Upper lobe of left lung (tissue), 6 donors: Measurements from ENCODE around the gene NUDT12. TPM values are rescaled to one million over a fixed set of nuclear protein-coding genes. Genes with fewer than 3 reads are reported as not detected.

Experiments used
- ATAC-seq, 2 donors: fragments of 200-7000 bp; cut with Tn5 transposase; one replicate each; pipeline ENCODE4 v1.9.1; 2022; ENCODE audit warnings: mild to moderate bottlenecking in 2 of 2, moderate library complexity in 2 of 2; ENCODE audit not compliant: low FRiP score in 2 of 2
- DNase-seq, 2 donors: peaks; one replicate each; pipeline ENCODE4 v3.0.0-alpha.2; 2019 to 2020
- H3K27ac ChIP-seq, 4 donors: fragments of 200-600 bp; sonication (generic); one replicate each; pipeline ENCODE4 v1.5.1; 2016 to 2019
- H3K27me3 ChIP-seq, 4 donors: fragments of 200-600 bp; sonication (generic); one replicate each; pipeline ENCODE4 v1.5.1; 2017 to 2019
- H3K36me3 ChIP-seq, 4 donors: fragments of 200-600 bp; sonication (generic); one replicate each; pipeline ENCODE4 v1.5.1; 2016 to 2019
- H3K4me1 ChIP-seq, 4 donors: fragments of 200-600 bp; sonication (generic); one replicate each; pipeline ENCODE4 v1.5.1; 2018 to 2019
- H3K4me3 ChIP-seq, 4 donors: fragments of 200-600 bp; sonication (generic); one replicate each; pipeline ENCODE4 v1.5.1; 2017 to 2019; ENCODE audit warnings: mild to moderate bottlenecking in 2 of 4, moderate library complexity in 1 of 4
- H3K9me3 ChIP-seq, 4 donors: fragments of 200-600 bp; sonication (generic); one replicate each; pipeline ENCODE4 v1.5.1; 2018 to 2019
- EP300 ChIP-seq, 4 donors: sonication (generic); formaldehyde crosslinking; IDR thresholded peaks; one replicate each; pipeline ENCODE4 v1.5.1; 2017; ENCODE audit warnings: antibody characterized with exemption in 4 of 4, control low read depth in 2 of 4
- POLR2A ChIP-seq, 4 donors: fragments of 450-650 bp; IDR thresholded peaks; one replicate each; pipeline ENCODE4 v1.5.1; 2016 to 2017; ENCODE audit warnings: antibody characterized with exemption in 4 of 4, mild to moderate bottlenecking in 2 of 4
- POLR2AphosphoS5 ChIP-seq, 2 donors: sonication (generic); formaldehyde crosslinking; IDR thresholded peaks; one replicate each; pipeline ENCODE4 v1.5.1; 2017; ENCODE audit warnings: antibody characterized with exemption in 2 of 2
- WGBS, 2 donors: methylation state at CpG; one replicate each; pipeline ENCODE4 v1.1.5; 2017 to 2018; 5-methylcytosine and 5-hydroxymethylcytosine counted together
- total RNA-seq, 6 donors: library from RNA; depleted of rRNA in 4 of 6; stranded (reverse); fragments of >200 nt in 4 of 6; gene quantifications; one replicate each; pipeline versions ENCODE4 v1.1.0 to v1.2.1, GENCODE V29; 2016 to 2021
- TF ChIP-seq, protein P1 (sequence below), 6 experiments: fragments of 450-650 bp in 4 of 6; fragments of 200-600 bp in 2 of 6; sonication (generic) in 2 of 6; IDR thresholded peaks; one replicate each; pipeline ENCODE4 v1.5.1; 2016 to 2019; ENCODE audit warnings: antibody characterized with exemption in 6 of 6
- donor health status: DM: no; HTN: no; CAD: no; lungs with moderate emphysema.
- donor health status: DM: no; HTN: yes; CAD: no; lungs with severe emphysema.

Gene NUDT12
- total RNA-seq, 6 donors from 2014 or later = 3.2 to 25.1 (median 12.4) TPM

DNA sequence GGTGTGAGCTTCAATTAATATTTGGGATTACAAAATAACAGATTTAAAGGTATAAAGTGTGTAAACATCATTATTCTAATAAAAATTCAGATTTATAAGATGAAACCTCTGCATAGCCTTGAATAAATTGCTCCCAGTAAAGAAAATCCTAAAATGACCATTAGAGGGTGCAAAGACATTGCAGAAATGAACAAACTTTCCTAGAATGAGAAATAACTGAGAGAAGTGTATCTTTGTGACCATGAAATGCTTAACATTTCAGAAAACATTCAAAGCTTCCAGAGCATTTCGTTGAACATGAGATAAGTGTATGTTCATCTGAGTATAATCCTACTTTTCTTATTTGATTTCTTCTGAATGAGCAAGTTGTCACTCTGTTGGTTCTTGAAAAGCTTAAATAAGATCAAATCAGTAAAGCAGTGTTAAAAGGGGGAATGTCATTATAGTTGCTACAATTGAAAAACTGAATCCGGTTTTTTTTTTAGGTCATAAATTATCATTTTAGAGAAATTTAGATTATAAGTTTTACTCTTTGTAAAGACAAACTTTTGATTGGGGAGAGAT lies 24.7 kb upstream of the NUDT12 start:
- TF ChIP-seq POLR2AphosphoS5 (IDR thresholded peaks at IDR 0.05) (no peak), POLR2A (IDR thresholded peaks at IDR 0.05) (no peak), EP300 (IDR thresholded peaks at IDR 0.05) (no peak)
- TF ChIP-seq, protein P1, sequence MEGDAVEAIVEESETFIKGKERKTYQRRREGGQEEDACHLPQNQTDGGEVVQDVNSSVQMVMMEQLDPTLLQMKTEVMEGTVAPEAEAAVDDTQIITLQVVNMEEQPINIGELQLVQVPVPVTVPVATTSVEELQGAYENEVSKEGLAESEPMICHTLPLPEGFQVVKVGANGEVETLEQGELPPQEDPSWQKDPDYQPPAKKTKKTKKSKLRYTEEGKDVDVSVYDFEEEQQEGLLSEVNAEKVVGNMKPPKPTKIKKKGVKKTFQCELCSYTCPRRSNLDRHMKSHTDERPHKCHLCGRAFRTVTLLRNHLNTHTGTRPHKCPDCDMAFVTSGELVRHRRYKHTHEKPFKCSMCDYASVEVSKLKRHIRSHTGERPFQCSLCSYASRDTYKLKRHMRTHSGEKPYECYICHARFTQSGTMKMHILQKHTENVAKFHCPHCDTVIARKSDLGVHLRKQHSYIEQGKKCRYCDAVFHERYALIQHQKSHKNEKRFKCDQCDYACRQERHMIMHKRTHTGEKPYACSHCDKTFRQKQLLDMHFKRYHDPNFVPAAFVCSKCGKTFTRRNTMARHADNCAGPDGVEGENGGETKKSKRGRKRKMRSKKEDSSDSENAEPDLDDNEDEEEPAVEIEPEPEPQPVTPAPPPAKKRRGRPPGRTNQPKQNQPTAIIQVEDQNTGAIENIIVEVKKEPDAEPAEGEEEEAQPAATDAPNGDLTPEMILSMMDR (IDR thresholded peaks at IDR 0.05) = peak in 2 of 6 experiments; percentile 15
- no peaks in the 10 kb centered on the region for H3K4me1 ChIP-seq
- H3K27me3 ChIP-seq = no peaks in the 10 kb centered on the region
- H3K4me3 ChIP-seq = no peak overlapping the region
- DNase-seq (no peak), ATAC-seq (no peak)
- no peak overlapping the region for H3K27ac ChIP-seq
- WGBS, 2 donors = 27 to 30% methylated on average over 2 of the region's 2 CpGs
- no peaks in the 10 kb centered on the region for H3K36me3 ChIP-seq
- H3K9me3 ChIP-seq = no peaks in the 10 kb centered on the region

DNA sequence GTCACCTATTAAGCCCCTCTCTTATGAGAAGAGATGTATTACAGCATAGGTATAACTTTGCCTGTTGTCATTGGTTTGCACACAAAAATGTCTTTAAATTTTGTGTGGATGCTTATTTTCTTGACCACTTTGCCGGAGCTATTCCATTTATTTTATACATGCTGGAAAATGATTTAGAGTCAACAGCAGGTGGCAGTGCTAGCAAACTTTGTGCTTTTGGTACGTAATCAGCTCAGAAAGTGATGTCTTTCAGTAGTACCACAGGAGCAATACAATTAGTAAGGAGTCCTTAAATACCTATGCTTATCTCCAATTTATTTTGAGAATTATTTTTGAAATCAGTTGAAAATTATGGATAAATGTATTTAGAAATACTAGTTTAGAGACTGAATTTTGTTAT lies 19.8 kb upstream of the NUDT12 start:
- no peak overlapping the region for H3K4me3 ChIP-seq
- 17 to 23% methylated on average over 2 of the region's 2 CpGs for WGBS, 2 donors
- ATAC-seq (peak in 1 of 2 donors; percentile 46), DNase-seq (no peak)
- H3K27ac ChIP-seq = no peak overlapping the region
- no peaks in the 10 kb centered on the region for H3K27me3 ChIP-seq
- no peak for TF ChIP-seq EP300 (IDR thresholded peaks at IDR 0.05)
- TF ChIP-seq, protein P1 (IDR thresholded peaks at IDR 0.05) = peak in 5 of 6 experiments; percentile 12 to 41 (median 24)
- TF ChIP-seq POLR2AphosphoS5 (IDR thresholded peaks at IDR 0.05) = no peak
- H3K4me1 ChIP-seq = no peaks in the 10 kb centered on the region
- H3K9me3 ChIP-seq = no peaks in the 10 kb centered on the region
- H3K36me3 ChIP-seq = no peaks in the 10 kb centered on the region

DNA sequence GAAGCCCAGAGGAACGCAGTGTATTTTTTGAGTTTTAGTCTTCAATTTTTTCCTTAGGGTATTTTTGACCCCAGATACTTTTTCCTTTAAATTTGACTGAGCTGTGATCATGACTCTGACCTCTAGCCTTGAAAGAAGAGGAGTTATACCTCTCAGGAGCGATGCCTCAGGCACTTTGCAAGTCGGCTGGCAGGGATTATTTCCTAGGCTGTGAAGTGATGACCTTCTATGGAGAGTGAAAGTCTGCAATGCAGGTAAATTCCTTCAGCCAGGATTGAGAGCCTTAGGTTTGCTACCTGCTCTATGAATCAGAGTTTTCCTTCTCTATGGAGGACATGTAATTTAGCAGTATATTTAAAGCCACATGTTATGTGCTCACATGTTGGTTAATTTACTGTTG lies 10.8 kb upstream of the NUDT12 start:
- 67 to 75% methylated on average over 3 of the region's 3 CpGs for WGBS, 2 donors
- H3K27me3 ChIP-seq = no peaks in the 10 kb centered on the region
- no peaks in the 10 kb centered on the region for H3K36me3 ChIP-seq
- TF ChIP-seq EP300 (IDR thresholded peaks at IDR 0.05) (no peak), POLR2AphosphoS5 (IDR thresholded peaks at IDR 0.05) (no peak), POLR2A (IDR thresholded peaks at IDR 0.05) (no peak)
- TF ChIP-seq, protein P1 (IDR thresholded peaks at IDR 0.05) = no peak
- ATAC-seq (no peak), DNase-seq (no peak)
- no peaks in the 10 kb centered on the region for H3K9me3 ChIP-seq
- no peaks in the 10 kb centered on the region for H3K4me1 ChIP-seq
- H3K27ac ChIP-seq = no peak overlapping the region
- H3K4me3 ChIP-seq = no peak overlapping the region

DNA sequence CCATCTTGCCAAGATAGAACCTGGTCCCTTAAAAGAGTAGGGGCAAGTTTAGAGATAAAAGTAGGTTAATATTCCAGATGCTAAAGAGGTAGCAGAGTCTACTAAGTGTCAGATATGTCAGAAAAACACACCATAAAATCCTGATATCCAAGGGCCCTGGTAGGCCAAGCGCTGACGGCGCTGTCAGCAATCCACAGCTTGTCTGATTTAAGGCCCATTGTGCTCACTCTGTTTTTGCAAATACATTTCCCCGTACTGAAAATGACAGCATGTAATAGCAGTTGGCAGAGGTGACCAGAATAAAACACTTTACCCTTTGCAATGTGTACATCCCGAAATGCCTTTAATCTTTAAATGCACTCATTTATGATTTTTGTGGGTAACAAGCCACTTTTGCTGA lies 9.9 kb upstream of the NUDT12 start:
- H3K9me3 ChIP-seq = no peaks in the 10 kb centered on the region
- no peak overlapping the region for H3K4me3 ChIP-seq
- H3K4me1 ChIP-seq = no peaks in the 10 kb centered on the region
- 86 to 91% methylated on average over 5 of the region's 5 CpGs for WGBS, 2 donors
- TF ChIP-seq POLR2AphosphoS5 (IDR thresholded peaks at IDR 0.05) = no peak
- no peak for TF ChIP-seq EP300 (IDR thresholded peaks at IDR 0.05)
- TF ChIP-seq, protein P1 (IDR thresholded peaks at IDR 0.05) = no peak
- no peak for TF ChIP-seq POLR2A (IDR thresholded peaks at IDR 0.05)
- H3K27ac ChIP-seq = no peak overlapping the region
- no peaks in the 10 kb centered on the region for H3K36me3 ChIP-seq
- ATAC-seq (no peak), DNase-seq (no peak)
- no peaks in the 10 kb centered on the region for H3K27me3 ChIP-seq

DNA sequence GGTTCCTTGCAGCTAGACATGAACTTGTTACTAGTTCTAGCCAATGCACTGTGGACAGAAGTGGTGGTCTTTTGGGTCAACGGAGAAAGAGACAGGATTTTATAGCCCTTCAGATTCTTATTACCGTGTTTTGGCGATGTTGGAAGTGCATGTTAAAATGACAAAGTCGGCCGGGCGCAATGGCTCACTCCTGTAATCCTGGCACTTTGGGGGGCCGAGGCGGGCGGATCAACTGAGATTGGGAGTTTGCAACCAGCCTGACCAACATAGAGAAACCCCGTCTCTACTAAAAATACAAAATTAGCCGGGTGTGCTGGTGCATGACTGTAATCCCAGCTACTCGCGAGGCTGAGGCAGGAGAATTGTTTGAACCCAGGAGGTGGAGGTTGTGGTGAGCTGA lies 9.1 kb upstream of the NUDT12 start:
- H3K9me3 ChIP-seq = no peaks in the 10 kb centered on the region
- H3K27ac ChIP-seq = no peak overlapping the region
- 94 to 97% methylated on average over 13 of the region's 13 CpGs for WGBS, 2 donors
- TF ChIP-seq, protein P1 (IDR thresholded peaks at IDR 0.05) = no peak
- TF ChIP-seq EP300 (IDR thresholded peaks at IDR 0.05) (no peak), POLR2A (IDR thresholded peaks at IDR 0.05) (no peak), POLR2AphosphoS5 (IDR thresholded peaks at IDR 0.05) (no peak)
- no peaks in the 10 kb centered on the region for H3K4me1 ChIP-seq
- no peak overlapping the region for H3K4me3 ChIP-seq
- H3K36me3 ChIP-seq = no peaks in the 10 kb centered on the region
- no peak for ATAC-seq
- H3K27me3 ChIP-seq = no peaks in the 10 kb centered on the region
- DNase-seq = no peak
